ENCODE results near the gene TBC1D22A. TPM values are rescaled to one million over a fixed set of nuclear protein-coding genes. Genes with fewer than 3 reads are reported as not detected.

Gene TBC1D22A
- total and polyA plus RNA-seq, 4 donors: 4.1 to 12.4 (median 8.4) TPM

DNA sequence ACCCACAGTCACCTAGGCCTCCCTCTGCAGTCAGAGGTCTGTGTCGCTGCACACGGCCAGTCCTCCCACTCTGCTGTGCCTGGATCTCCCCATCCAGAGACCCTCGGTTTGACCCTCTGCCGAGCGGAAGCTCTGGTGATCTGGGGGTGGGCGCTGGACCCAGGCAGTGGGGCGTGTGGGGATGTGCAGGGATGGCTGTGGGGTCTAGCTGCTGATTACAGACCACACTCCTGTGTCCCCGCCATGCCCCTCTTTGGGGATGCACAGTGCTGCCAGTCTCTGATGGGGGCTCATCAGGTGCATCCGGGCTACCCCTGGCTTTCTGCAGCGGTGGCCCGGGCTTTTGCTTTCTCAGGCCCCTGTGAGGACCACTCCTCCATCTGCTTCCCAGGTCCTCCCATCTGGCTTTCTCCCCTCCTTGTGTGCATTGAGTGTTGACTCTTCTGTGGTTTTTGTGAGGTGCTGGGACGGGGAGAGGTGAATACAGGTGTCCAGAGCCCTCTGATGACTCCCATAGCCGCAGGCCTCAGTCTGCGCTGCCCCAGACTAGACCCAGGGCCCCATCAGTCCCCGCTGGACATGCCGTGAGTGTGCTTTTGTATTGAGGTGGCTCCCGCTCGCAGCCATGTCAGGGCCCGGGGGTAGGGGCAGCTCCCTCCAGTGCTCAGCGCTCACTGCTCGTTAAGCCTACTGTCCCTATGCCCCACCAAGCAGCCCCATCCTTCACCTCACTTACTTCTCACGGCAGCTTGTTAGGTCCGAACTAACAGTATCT, 251.6 kb downstream of the TBC1D22A start (continued):
- TF ChIP-seq, protein P1, sequence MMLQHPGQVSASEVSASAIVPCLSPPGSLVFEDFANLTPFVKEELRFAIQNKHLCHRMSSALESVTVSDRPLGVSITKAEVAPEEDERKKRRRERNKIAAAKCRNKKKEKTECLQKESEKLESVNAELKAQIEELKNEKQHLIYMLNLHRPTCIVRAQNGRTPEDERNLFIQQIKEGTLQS (IDR thresholded peaks at IDR 0.05): no peak
- TF ChIP-seq, protein P2, sequence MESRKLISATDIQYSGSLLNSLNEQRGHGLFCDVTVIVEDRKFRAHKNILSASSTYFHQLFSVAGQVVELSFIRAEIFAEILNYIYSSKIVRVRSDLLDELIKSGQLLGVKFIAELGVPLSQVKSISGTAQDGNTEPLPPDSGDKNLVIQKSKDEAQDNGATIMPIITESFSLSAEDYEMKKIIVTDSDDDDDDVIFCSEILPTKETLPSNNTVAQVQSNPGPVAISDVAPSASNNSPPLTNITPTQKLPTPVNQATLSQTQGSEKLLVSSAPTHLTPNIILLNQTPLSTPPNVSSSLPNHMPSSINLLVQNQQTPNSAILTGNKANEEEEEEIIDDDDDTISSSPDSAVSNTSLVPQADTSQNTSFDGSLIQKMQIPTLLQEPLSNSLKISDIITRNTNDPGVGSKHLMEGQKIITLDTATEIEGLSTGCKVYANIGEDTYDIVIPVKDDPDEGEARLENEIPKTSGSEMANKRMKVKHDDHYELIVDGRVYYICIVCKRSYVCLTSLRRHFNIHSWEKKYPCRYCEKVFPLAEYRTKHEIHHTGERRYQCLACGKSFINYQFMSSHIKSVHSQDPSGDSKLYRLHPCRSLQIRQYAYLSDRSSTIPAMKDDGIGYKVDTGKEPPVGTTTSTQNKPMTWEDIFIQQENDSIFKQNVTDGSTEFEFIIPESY (IDR thresholded peaks at IDR 0.05): no peak
- TF ChIP-seq EGR1 (IDR thresholded peaks at IDR 0.05; ENCODE audit: low read depth in 2 of 2): no peak

- no peak overlapping the region for H3K4me3 ChIP-seq (ENCODE audit: low read depth in 1 of 3, low read length in 3 of 3)
- H3K9me3 ChIP-seq (ENCODE audit: control insufficient read depth in 4 of 4, low read length in 3 of 4): no peaks in the 10 kb centered on the region
- TF ChIP-seq HNF4G (IDR thresholded peaks at IDR 0.05) (no peak), JUND (IDR thresholded peaks at IDR 0.05) (no peak), RXRA (IDR thresholded peaks at IDR 0.05) (no peak), FOXA1 (IDR thresholded peaks at IDR 0.05) (no peak), TAF1 (conservative IDR thresholded peaks at IDR 0.05) (no peak), EGR1 (IDR thresholded peaks at IDR 0.05; ENCODE audit: low read depth in 2 of 2) (no peak), FOXA2 (IDR thresholded peaks at IDR 0.05) (no peak), YY1 (IDR thresholded peaks at IDR 0.05) (no peak), GABPA (IDR thresholded peaks at IDR 0.05 in 1 of 2, conservative IDR thresholded peaks at IDR 0.05 in 1 of 2) (no peak), HNF4A (conservative IDR thresholded peaks at IDR 0.05) (no peak), SP1 (IDR thresholded peaks at IDR 0.05) (no peak)
- TF ChIP-seq, protein P3, sequence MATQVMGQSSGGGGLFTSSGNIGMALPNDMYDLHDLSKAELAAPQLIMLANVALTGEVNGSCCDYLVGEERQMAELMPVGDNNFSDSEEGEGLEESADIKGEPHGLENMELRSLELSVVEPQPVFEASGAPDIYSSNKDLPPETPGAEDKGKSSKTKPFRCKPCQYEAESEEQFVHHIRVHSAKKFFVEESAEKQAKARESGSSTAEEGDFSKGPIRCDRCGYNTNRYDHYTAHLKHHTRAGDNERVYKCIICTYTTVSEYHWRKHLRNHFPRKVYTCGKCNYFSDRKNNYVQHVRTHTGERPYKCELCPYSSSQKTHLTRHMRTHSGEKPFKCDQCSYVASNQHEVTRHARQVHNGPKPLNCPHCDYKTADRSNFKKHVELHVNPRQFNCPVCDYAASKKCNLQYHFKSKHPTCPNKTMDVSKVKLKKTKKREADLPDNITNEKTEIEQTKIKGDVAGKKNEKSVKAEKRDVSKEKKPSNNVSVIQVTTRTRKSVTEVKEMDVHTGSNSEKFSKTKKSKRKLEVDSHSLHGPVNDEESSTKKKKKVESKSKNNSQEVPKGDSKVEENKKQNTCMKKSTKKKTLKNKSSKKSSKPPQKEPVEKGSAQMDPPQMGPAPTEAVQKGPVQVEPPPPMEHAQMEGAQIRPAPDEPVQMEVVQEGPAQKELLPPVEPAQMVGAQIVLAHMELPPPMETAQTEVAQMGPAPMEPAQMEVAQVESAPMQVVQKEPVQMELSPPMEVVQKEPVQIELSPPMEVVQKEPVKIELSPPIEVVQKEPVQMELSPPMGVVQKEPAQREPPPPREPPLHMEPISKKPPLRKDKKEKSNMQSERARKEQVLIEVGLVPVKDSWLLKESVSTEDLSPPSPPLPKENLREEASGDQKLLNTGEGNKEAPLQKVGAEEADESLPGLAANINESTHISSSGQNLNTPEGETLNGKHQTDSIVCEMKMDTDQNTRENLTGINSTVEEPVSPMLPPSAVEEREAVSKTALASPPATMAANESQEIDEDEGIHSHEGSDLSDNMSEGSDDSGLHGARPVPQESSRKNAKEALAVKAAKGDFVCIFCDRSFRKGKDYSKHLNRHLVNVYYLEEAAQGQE (IDR thresholded peaks at IDR 0.05): no peak
- TF ChIP-seq, protein P2 (IDR thresholded peaks at IDR 0.05): no peak
- TF ChIP-seq, protein P4, sequence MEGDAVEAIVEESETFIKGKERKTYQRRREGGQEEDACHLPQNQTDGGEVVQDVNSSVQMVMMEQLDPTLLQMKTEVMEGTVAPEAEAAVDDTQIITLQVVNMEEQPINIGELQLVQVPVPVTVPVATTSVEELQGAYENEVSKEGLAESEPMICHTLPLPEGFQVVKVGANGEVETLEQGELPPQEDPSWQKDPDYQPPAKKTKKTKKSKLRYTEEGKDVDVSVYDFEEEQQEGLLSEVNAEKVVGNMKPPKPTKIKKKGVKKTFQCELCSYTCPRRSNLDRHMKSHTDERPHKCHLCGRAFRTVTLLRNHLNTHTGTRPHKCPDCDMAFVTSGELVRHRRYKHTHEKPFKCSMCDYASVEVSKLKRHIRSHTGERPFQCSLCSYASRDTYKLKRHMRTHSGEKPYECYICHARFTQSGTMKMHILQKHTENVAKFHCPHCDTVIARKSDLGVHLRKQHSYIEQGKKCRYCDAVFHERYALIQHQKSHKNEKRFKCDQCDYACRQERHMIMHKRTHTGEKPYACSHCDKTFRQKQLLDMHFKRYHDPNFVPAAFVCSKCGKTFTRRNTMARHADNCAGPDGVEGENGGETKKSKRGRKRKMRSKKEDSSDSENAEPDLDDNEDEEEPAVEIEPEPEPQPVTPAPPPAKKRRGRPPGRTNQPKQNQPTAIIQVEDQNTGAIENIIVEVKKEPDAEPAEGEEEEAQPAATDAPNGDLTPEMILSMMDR (IDR thresholded peaks at IDR 0.05; ENCODE audit: low read depth, low read length, missing input control): no peak
- TF ChIP-seq, protein P1 (IDR thresholded peaks at IDR 0.05): no peak
- H3K9ac ChIP-seq (ENCODE audit: low read depth in 1 of 2, low read length in 2 of 2): no peak overlapping the region
- no peak for DNase-seq (ENCODE audit: low spot score)
- H3K36me3 ChIP-seq (ENCODE audit: control insufficient read depth in 4 of 4, insufficient read depth in 3 of 4, low read depth in 1 of 4, low read length in 3 of 4): peaks cover 0 to 3% (median 0%) of the 10 kb centered on the region in 4 donors
- no peak overlapping the region for H3K27ac ChIP-seq (ENCODE audit: low read depth in 1 of 2, low read length in 2 of 2)
- WGBS: 97% methylated on average over 21 of the region's 21 CpGs
- no peaks in the 10 kb centered on the region for H3K4me1 ChIP-seq (ENCODE audit: control insufficient read depth in 4 of 4, insufficient read depth in 4 of 4, low read length in 3 of 4)
- H3K27me3 ChIP-seq (ENCODE audit: control insufficient read depth in 4 of 4, insufficient read depth in 4 of 4, low read length in 3 of 4): no peaks in the 10 kb centered on the region
These were observed 252.3 kb downstream of the TBC1D22A start for GRCh38 chr22:47014636-47015345.
